GM18951 (cell line): ENCODE data around the gene PPP6R2.

Source experiments
- POLR2A ChIP-seq: IDR thresholded peaks from 4 replicates; pipeline ENCODE4 v1.6.1; 2011; ENCODE audit warnings: mild to moderate bottlenecking; ENCODE audit not compliant: insufficient read length, insufficient read depth; ENCODE audit errors: extremely low read depth
- in situ Hi-C: fragments of 300-500 bp; cut with MboI; formaldehyde crosslinking; loops from one replicate; pipeline ENCODE4 v1.12.0; 2022; ENCODE audit warnings: low sequenced_read_pairs, mixed read lengths, inconsistent platforms; ENCODE audit not compliant: unreplicated experiment

The PPP6R2 gene

DNA sequence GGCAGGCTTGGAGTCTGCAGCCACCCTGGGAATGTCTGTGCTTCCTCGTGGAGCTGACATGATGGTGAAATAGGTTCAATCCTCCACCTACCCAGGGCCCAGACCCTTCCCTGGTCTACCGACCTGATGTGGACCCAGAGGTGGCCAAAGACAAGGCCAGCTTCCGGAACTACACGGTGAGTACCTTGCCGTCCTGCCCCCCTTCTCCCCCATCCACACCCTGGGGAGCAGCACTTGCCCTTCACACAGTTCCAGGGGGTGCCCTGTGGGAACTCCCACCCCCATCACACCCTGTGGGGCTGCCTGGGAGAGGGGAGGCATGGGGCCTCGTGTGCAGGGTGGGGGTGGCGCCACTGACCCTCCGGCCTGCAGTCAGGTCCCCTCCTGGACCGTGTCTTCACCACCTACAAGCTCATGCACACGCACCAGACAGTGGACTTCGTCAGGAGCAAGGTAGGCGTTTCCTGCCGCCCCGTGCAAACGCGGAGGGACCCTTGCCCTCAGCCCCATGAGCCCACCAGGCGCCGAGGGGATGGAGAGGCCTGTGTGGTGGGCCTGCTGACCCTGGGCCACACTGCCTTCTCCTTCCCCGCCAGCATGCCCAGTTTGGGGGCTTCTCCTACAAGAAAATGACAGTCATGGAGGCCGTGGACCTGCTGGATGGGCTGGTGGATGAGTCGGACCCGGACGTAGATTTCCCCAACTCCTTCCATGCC, 144.3 kb downstream of the PPP6R2 start:
- TF ChIP-seq POLR2A: no peak
- in situ Hi-C loops: no loop called here

DNA sequence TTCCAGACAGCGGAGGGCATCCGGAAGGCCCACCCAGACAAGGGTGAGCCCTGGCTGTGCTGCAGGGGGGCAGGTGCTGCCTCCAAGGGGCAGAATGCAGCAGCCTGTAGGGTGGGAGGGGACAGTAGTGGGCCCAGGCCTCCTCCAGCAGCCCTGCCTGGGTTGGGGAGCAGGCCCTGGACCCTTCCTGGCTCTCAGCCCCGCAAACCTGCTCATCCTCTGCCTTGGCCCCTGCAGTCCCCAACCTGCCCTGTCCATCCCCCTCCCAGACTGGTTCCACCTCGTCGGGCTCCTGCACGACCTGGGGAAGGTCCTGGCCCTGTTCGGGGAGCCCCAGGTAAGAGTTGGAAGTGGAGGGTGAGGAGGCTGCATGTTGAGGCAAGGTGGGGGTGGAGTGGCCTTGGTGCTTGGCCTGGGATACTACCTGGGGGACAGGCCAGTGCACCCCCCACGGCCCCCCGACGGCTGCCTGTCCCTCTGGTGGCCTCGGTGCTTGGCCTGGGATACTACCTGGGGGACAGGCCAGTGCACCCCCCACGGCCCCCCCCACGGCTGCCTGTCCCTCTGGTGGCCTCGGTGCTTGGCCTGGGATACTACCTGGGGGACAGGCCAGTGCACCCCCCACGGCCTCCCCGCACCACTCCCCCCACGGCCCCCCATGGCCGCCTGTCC, 145.0 kb downstream of the PPP6R2 start:
- in situ Hi-C loops: no loop called here
- TF ChIP-seq POLR2A: no peak

DNA sequence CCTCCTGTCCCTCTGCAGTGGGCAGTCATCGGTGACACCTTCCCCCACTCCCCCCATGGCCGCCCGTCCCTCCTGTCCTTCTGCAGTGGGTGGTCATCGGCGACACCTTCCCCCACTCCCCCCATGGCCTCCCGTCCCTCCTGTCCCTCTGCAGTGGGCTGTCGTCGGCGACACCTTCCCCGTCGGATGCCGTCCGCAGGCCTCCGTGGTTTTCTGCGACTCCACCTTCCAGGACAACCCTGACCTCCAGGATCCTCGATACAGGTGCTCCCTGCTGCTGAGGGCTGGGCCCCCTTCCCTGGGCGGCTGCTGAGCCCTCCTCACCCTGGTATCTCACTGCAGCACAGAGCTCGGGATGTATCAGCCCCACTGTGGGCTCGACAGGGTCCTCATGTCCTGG, 145.8 kb downstream of the PPP6R2 start:
- in situ Hi-C loops: no loop called here
- no peak for TF ChIP-seq POLR2A

DNA sequence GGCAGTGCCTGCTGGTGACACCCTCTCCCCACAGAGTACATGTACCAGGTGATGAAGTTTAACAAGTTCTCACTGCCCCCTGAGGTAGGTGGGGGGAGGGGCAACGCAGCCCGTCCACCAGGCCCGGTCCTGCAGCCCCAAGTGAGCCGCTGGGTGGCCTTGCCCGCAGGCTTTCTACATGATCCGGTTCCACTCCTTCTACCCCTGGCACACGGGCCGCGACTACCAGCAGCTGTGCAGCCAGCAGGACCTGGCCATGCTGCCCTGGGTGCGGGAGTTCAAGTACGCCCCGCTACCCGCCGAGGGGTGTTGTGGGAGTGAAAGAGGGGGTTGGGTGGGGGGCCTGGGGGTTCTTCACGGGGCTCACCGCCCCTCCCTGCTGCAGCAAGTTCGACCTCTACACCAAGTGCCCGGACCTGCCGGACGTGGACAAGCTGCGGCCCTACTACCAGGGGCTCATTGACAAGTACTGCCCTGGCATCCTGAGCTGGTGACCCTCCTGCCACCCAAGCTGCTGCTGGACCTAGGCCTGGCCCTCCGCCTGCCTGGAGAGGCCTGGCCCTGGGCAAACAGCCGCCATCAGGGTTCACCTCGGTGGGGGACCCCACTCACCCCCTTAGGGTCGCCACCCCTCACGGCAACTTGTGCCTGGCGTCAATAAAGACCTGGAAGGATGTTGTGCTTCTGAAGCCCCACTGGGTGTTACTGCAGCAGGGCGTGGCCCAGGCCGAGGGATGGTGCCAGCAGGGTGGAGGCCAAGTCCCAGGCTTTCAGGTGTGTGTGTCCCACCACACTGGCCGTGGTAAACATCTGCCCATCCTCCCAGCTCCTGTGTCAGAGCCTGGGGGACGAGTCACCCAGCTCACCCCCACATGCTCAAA, 146.5 kb downstream of the PPP6R2 start:
- in situ Hi-C loops: no loop called here
- TF ChIP-seq POLR2A: no peak

DNA sequence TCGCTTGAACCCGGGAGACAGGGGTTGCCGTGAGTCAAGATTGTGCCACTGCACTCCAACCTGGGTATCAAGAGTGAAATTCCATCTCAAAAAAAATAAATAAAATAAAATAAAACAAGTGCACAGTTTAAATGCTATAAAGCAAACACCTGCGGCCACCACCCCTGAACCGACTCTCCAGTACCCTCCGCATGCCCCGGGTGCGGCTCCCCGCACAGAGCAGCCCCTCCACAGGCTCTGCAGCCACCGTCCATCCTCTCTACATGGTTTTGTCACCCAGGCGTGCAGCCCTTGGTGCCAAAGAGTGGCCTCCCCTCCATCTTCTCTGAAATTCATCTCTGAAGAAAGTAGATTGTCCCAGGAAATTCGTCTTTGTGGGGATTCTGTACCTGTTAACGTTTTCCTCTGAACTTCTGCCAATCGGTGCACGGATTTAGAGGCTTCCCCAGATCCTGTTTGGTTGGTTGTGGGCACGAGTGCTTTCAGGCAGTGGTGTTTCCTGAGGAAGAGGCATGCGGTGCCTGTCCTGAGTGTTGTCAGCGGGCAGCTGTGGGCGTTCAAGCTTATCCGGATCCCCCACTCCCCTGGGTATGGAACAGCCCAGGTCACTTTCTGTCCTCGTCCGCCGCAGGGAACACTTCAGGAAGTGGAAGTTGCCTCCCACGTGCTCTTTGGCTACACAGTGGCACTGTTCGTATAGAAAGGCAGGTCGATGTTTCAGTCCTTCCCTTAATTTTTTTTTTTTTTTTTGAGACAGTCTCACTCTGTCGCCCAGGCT, 147.6 kb downstream of the PPP6R2 start:
- in situ Hi-C loops: no loop called here
- no peak for TF ChIP-seq POLR2A
